HUES48 (cell line): ENCODE measurements around the gene AVEN.

Experiments
- H3K27ac ChIP-seq: one replicate; pipeline ENCODE4 v1.7.0; 2013; ENCODE audit warnings: low read depth, low read length, inconsistent platforms
- H3K27me3 ChIP-seq: 2 replicates; pipeline ENCODE4 v1.6.1; 2013; ENCODE audit warnings: mild to moderate bottlenecking, low read length; ENCODE audit not compliant: control insufficient read depth, insufficient read depth
- H3K36me3 ChIP-seq: 2 replicates; pipeline ENCODE4 v1.6.1; 2013; ENCODE audit warnings: low read length; ENCODE audit not compliant: control insufficient read depth, insufficient read depth
- H3K4me1 ChIP-seq: 2 replicates; pipeline ENCODE4 v1.6.1; 2013; ENCODE audit warnings: mild to moderate bottlenecking, low read length; ENCODE audit not compliant: control insufficient read depth, insufficient read depth
- H3K4me3 ChIP-seq: 2 replicates; pipeline ENCODE4 v1.5.1; 2013; ENCODE audit warnings: mild to moderate bottlenecking, low read depth, low read length
- H3K9ac ChIP-seq: 2 replicates; pipeline ENCODE4 v1.6.1; 2013; ENCODE audit warnings: mild to moderate bottlenecking, low read depth, low read length, moderate library complexity
- H3K9me3 ChIP-seq: 2 replicates; pipeline ENCODE4 v1.6.1; 2013; ENCODE audit warnings: low read length; ENCODE audit not compliant: control insufficient read depth, insufficient read depth

AVEN gene

GRCh38 chr15:33872416-33873106, 166.4 kb downstream of the AVEN start:
- no peak overlapping the region for H3K4me3 ChIP-seq
- H3K9ac ChIP-seq, result no peak overlapping the region
- H3K36me3 ChIP-seq, result no peaks in the 10 kb centered on the region
- peaks cover 13% of the 10 kb centered on the region for H3K4me1 ChIP-seq
- H3K27ac ChIP-seq, result no peak overlapping the region
- no peaks in the 10 kb centered on the region for H3K9me3 ChIP-seq
- no peaks in the 10 kb centered on the region for H3K27me3 ChIP-seq

GRCh38 chr15:33871980-33872379, 167.0 kb downstream of the AVEN start:
- Histone ChIP-seq H3K36me3 (no peaks in the 10 kb centered on the region), H3K27me3 (no peaks in the 10 kb centered on the region), H3K27ac (no peak overlapping the region)

DNA sequence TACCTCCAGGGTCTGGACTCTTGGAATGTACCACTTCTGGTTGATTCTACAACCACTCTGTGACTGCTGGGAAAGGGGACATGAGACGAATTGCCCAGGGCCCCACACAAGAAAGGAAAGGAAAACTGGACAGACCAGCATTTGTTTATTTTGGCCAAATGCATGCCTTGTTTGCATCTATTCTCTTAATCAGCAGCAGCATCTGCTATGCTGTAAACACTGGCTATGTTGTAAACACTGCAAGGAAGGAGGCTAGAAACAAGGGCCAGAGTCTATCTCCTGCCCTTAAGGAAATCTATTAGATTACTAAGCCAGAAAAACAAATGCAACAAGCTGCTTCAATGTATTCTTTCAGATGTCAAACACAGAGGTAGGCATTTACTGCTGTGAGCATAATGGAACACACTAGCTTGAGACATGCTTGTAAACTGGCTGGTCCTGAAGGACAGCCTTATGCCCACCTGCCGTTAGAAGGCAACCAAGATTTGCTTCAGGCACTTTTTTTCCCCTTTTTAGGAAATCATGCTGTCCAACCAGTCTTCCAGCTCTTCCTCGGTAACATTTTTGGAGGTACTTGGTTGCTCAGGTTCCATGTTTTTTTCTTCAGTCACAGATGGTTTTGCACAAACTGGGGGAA, 172.8 kb downstream of the AVEN start:
- Histone ChIP-seq H3K36me3 (peaks cover 6% of the 10 kb centered on the region), H3K27ac (no peak overlapping the region), H3K27me3 (no peaks in the 10 kb centered on the region), H3K4me3 (no peak overlapping the region), H3K9me3 (no peaks in the 10 kb centered on the region), H3K4me1 (0 out of 2 replicates have a peak, but pooled peaks cover 3% of the 10 kb centered on the region), H3K9ac (no peak overlapping the region)

More at GRCh38 chr15:33871980-33872379, 167.0 kb downstream of the AVEN start:
- no peaks in the 10 kb centered on the region for H3K9me3 ChIP-seq
- peaks cover 13% of the 10 kb centered on the region for H3K4me1 ChIP-seq
- no peak overlapping the region for H3K9ac ChIP-seq
- no peak overlapping the region for H3K4me3 ChIP-seq

- no peaks in the 10 kb centered on the region for H3K27me3 ChIP-seq
- H3K9me3 ChIP-seq, result no peaks in the 10 kb centered on the region
- H3K27ac ChIP-seq, result no peak overlapping the region
- no peak overlapping the region for H3K4me3 ChIP-seq
- peaks cover 10% of the 10 kb centered on the region for H3K4me1 ChIP-seq
- H3K9ac ChIP-seq, result no peak overlapping the region
- peaks cover 6% of the 10 kb centered on the region for H3K36me3 ChIP-seq
These were observed 173.6 kb downstream of the AVEN start for GRCh38 chr15:33865416-33865815.

DNA sequence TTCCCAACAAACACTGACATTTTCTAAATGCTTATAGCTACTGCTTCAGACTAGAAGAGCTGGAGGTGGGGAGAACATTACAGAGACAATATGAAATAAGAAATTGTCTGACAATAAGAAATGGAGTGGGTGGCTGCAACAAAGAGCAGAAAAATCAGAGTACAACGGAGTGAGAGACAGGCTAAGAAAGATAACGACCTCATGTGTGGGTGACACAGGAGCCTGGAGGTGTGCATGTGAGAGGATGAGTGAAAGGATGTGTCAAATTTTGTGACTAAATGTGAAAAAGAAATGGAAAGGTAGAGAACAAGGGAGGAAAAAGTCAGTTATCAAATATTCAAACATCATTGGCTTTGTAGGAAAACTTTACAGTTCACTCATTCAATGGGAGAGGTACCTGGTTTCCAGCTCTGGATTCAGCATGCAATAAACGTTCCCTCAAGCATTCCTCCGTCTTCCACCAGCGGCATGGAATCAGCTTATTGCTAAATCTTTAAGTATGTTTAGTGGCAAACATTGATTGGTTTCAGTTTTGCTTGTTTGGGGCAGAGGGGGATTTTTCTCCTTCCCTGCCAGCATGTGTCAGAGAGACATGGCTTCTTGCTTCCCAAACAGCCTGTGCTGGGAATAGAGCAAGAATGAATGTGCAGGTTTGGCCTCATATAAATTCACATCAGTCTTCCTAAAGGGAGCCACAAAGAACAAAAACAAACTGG, 174.5 kb downstream of the AVEN start:
- peaks cover 17% of the 10 kb centered on the region for H3K4me1 ChIP-seq
- H3K9me3 ChIP-seq, result no peaks in the 10 kb centered on the region
- no peak overlapping the region for H3K4me3 ChIP-seq
- H3K36me3 ChIP-seq, result peaks cover 6% of the 10 kb centered on the region
- no peaks in the 10 kb centered on the region for H3K27me3 ChIP-seq
- no peak overlapping the region for H3K9ac ChIP-seq
- no peak overlapping the region for H3K27ac ChIP-seq

DNA sequence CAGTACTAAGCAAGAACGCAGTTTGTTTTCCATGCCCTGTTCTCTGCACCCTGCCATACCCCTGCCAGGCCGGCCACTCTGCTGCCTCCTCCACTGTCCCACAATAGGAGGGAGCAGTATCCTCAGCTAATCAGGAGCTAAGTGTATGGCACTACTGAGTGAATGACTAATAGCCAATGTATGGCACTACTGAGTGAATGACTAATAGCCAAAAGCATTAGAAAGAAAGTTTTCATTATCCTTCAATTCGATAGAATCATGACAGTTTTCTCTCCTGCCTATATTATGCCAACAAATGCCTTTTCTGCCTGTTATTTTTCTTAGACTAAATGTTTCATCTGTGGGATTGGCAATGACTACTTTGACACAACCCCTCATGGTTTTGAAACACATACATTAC, 178.2 kb downstream of the AVEN start:
- peaks cover 6% of the 10 kb centered on the region; the same call in 1 of the 2 replicates for H3K36me3 ChIP-seq
- H3K27ac ChIP-seq, result peak overlapping the region; percentile 54
- H3K9ac ChIP-seq, result peak overlapping the region; percentile 19; the same call in 1 of the 2 replicates
- no peaks in the 10 kb centered on the region for H3K27me3 ChIP-seq
- H3K9me3 ChIP-seq, result no peaks in the 10 kb centered on the region
- no peak overlapping the region for H3K4me3 ChIP-seq
- peaks cover 15% of the 10 kb centered on the region for H3K4me1 ChIP-seq

DNA sequence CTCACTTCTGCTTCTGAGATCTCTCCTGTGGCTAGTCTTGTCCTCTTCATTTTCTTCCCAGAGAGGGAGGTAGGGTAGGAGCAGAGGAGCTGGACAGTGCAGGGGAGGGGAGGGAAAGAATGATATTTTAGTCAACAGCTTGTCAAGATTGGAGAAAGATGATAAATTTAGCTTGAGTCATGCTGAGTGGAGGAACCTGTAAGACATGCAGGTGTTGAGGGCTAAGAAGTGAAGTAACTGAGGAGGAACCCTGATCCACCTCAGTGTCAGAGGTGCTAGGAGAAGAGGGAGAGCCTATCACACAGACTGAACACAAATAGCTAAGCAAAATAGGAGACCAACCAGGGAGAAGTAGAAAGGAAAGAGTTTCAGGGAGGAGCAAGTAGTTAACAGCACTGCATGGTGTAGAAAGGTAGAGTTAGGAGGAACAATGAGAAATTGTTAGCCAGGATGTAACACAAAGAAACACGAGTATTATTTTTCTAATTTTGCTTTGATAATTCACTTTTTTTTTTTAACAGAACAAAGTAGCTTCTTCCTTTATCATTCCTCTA, 178.9 kb downstream of the AVEN start:
- no peaks in the 10 kb centered on the region for H3K27me3 ChIP-seq
- no peaks in the 10 kb centered on the region for H3K9me3 ChIP-seq
- H3K4me1 ChIP-seq, result peaks cover 15% of the 10 kb centered on the region
- no peak overlapping the region for H3K4me3 ChIP-seq
- peak overlapping the region; percentile 19; the same call in 1 of the 2 replicates for H3K9ac ChIP-seq
- H3K27ac ChIP-seq, result peak overlapping the region; percentile 54
- peaks cover 6% of the 10 kb centered on the region; the same call in 1 of the 2 replicates for H3K36me3 ChIP-seq

GRCh38 chr15:33858836-33859235, 180.2 kb downstream of the AVEN start:
- H3K9ac ChIP-seq, result no peak overlapping the region
- H3K4me1 ChIP-seq, result peaks cover 15% of the 10 kb centered on the region
- no peaks in the 10 kb centered on the region for H3K36me3 ChIP-seq
- H3K27me3 ChIP-seq, result no peaks in the 10 kb centered on the region
- no peak overlapping the region for H3K27ac ChIP-seq
- no peaks in the 10 kb centered on the region for H3K9me3 ChIP-seq
- H3K4me3 ChIP-seq, result no peak overlapping the region

DNA sequence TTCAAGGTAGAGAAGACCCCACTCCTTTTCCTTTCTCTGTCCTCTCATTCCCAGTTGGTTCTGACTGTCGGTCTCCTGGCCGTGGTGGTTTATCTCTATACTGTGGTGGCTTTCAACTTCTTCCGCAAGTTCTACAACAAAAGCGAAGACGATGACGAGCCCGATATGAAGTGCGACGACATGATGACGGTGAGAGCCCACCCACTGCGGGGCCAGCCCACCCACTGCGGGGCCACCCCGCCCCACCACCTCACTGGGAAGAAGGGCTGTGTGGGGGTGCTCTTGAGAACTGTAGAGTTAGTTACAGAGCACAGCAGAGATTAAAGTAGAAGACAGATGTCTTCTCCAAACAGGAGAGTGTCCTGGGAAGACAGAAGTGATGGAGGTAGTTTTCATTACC, 181.3 kb downstream of the AVEN start:
- H3K4me1 ChIP-seq, result peaks cover 18% of the 10 kb centered on the region
- no peaks in the 10 kb centered on the region for H3K36me3 ChIP-seq
- no peaks in the 10 kb centered on the region for H3K9me3 ChIP-seq
- H3K27ac ChIP-seq, result no peak overlapping the region
- H3K27me3 ChIP-seq, result no peaks in the 10 kb centered on the region
- no peak overlapping the region for H3K4me3 ChIP-seq
- H3K9ac ChIP-seq, result no peak overlapping the region

- Histone ChIP-seq H3K36me3 (no peaks in the 10 kb centered on the region), H3K9ac (0 out of 2 replicates have a peak overlapping the region, but pooled peaks have one; percentile 10), H3K4me3 (no peak overlapping the region), H3K9me3 (no peaks in the 10 kb centered on the region), H3K4me1 (peaks cover 17% of the 10 kb centered on the region), H3K27ac (peak overlapping the region; percentile 22), H3K27me3 (no peaks in the 10 kb centered on the region)
These were observed 186.4 kb downstream of the AVEN start for GRCh38 chr15:33852570-33852969.
